SU-DHL-6 (cell line): ENCODE data around the gene NSMCE1.

ENCODE experiments used
- H2AFZ ChIP-seq: fragments of 200-600 bp; sonication (generic); 2 replicates; pipeline ENCODE4 v1.6.1; 2014; ENCODE audit warnings: low read depth, mild to moderate bottlenecking, moderate library complexity, mixed read lengths, antibody characterized with exemption, low read length; ENCODE audit not compliant: severe bottlenecking
- H3F3A ChIP-seq: fragments of 200-600 bp; shearing (Covaris generic); 2 replicates; pipeline ENCODE4 v1.6.0; 2016; ENCODE audit warnings: antibody characterized with exemption, mild to moderate bottlenecking; ENCODE audit not compliant: insufficient read depth
- H3K27ac ChIP-seq: fragments of 200-600 bp; sonication (generic); 2 replicates; pipeline ENCODE4 v1.5.1; 2016; ENCODE audit warnings: low read depth, mild to moderate bottlenecking, low read length, moderate library complexity, mixed read lengths
- H3K27me3 ChIP-seq: fragments of 200-600 bp; sonication (generic), shearing (Covaris generic); 2 replicates; pipeline ENCODE4 v1.6.0; 2014; ENCODE audit warnings: mild to moderate bottlenecking, low read length
- H3K36me3 ChIP-seq: fragments of 200-600 bp; sonication (generic); 2 replicates; pipeline ENCODE4 v1.6.1; 2014; ENCODE audit warnings: mild to moderate bottlenecking, low read length, mixed read lengths
- H3K4me2 ChIP-seq: fragments of 300-600, 200-600 bp; shearing (Covaris generic), sonication (generic); 2 replicates; pipeline ENCODE4 v1.6.0; 2014; ENCODE audit warnings: low read length, low read depth, mild to moderate bottlenecking; ENCODE audit not compliant: poor library complexity, severe bottlenecking
- H3K4me3 ChIP-seq: fragments of 200-600 bp; sonication (generic); 2 replicates; pipeline ENCODE4 v1.5.1; 2014; ENCODE audit warnings: antibody characterized with exemption, low read length, mild to moderate bottlenecking, mixed read lengths; ENCODE audit not compliant: insufficient read depth, poor library complexity, severe bottlenecking
- H3K79me2 ChIP-seq: fragments of 200-600 bp; sonication (generic); 2 replicates; pipeline ENCODE4 v1.6.1; 2014; ENCODE audit warnings: mild to moderate bottlenecking, low read length, moderate library complexity; ENCODE audit not compliant: insufficient read depth
- H3K9ac ChIP-seq: fragments of 200-600 bp; sonication (generic); 2 replicates; pipeline ENCODE4 v1.7.0; 2014; ENCODE audit warnings: mild to moderate bottlenecking, low read length
- H3K9me2 ChIP-seq: fragments of 200-600 bp; sonication (generic); replicated peaks from 2 replicates; pipeline ENCODE4 v1.6.1; 2014; ENCODE audit warnings: low read length; ENCODE audit not compliant: insufficient read depth
- H3K9me3 ChIP-seq: fragments of 200-600 bp; sonication (generic); 2 replicates; pipeline ENCODE4 v1.6.1; 2014; ENCODE audit warnings: low read length, mixed read lengths; ENCODE audit not compliant: insufficient read depth
- H4K20me1 ChIP-seq: fragments of 200-600 bp; sonication (generic); 2 replicates; pipeline ENCODE4 v1.6.1; 2014; ENCODE audit warnings: low read depth, mild to moderate bottlenecking, antibody characterized with exemption, low read length, moderate library complexity, mixed read lengths
- CTCF ChIP-seq: fragments of 200-600 bp; sonication (generic); IDR thresholded peaks from one replicate; pipeline ENCODE4 v1.5.1; 2017; ENCODE audit warnings: antibody characterized with exemption, mild to moderate bottlenecking, low read length, moderate library complexity; ENCODE audit not compliant: insufficient read depth, poor library complexity, severe bottlenecking
- EZH2phosphoT487 ChIP-seq: fragments of 200-600 bp; sonication (generic), shearing (Covaris generic); conservative IDR thresholded peaks from 2 replicates; pipeline ENCODE4 v1.6.1; 2018; ENCODE audit warnings: mild to moderate bottlenecking, antibody characterized with exemption, low read length, moderate library complexity, mixed read lengths

NSMCE1 gene

GRCh38 chr16:27179500-27180072 is 89.0 kb downstream of the NSMCE1 start:
- no peaks in the 10 kb centered on the region for H4K20me1 ChIP-seq
- H3K9ac ChIP-seq = no peak overlapping the region
- H3K4me3 ChIP-seq = no peak overlapping the region
- TF ChIP-seq CTCF = peak; percentile 92
- no peak for TF ChIP-seq EZH2phosphoT487
- no peaks in the 10 kb centered on the region for H3K9me3 ChIP-seq
- no peak overlapping the region for H3K4me2 ChIP-seq
- no peak overlapping the region for H2AFZ ChIP-seq
- peaks cover 1% of the 10 kb centered on the region; the same call in 1 of the 2 replicates for H3F3A ChIP-seq
- no peaks in the 10 kb centered on the region for H3K27me3 ChIP-seq
- H3K9me2 ChIP-seq = no peaks in the 10 kb centered on the region
- H3K79me2 ChIP-seq = no peaks in the 10 kb centered on the region
- no peak overlapping the region for H3K27ac ChIP-seq
- H3K36me3 ChIP-seq = no peaks in the 10 kb centered on the region

DNA sequence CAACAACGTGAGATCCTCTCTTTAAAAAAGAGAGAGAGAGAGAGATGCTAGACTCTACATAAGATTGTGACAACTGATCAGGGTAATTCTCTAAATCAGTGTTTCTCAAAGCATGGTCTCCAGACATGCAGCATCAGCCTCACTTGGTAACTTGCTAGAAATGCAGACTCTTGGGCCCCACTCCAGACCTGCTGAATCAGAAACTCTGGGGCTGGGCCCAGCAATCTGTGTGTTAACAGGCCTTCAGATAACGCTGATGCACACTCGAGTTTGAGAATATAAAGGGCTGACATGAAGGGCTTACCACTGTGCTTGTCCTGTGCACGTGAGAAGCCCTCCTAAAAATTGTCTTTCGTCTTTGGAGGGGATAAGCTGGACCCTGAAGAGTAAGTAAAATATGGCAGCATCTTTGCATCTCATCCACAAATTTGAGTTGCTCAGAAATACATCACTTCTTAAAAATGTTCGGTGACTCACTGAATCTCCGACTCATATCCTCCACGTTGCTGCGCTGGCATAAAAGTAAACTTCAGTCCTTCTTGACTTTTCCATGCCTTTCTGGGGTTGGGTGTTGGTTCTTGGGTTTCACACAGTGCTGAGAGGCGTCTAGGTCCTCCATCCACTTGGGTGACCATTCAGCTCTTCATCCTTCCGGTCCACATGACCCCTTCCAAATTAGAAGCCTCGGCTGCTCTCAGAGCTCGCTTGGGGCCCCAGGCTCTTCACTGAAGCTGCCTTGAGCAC is 91.4 kb downstream of the NSMCE1 start:
- no peak for TF ChIP-seq CTCF
- no peak for TF ChIP-seq EZH2phosphoT487
- H3K79me2 ChIP-seq = no peaks in the 10 kb centered on the region
- H3K27me3 ChIP-seq = no peaks in the 10 kb centered on the region
- H3K4me3 ChIP-seq = no peak overlapping the region
- H3K4me2 ChIP-seq = no peak overlapping the region
- H3K9ac ChIP-seq = no peak overlapping the region
- H3K9me3 ChIP-seq = no peaks in the 10 kb centered on the region
- H3K27ac ChIP-seq = no peak overlapping the region
- no peaks in the 10 kb centered on the region for H3K9me2 ChIP-seq
- no peak overlapping the region for H2AFZ ChIP-seq
- H4K20me1 ChIP-seq = no peaks in the 10 kb centered on the region
- H3K36me3 ChIP-seq = no peaks in the 10 kb centered on the region
- peaks cover 3% of the 10 kb centered on the region; the same call in 1 of the 2 replicates for H3F3A ChIP-seq

DNA sequence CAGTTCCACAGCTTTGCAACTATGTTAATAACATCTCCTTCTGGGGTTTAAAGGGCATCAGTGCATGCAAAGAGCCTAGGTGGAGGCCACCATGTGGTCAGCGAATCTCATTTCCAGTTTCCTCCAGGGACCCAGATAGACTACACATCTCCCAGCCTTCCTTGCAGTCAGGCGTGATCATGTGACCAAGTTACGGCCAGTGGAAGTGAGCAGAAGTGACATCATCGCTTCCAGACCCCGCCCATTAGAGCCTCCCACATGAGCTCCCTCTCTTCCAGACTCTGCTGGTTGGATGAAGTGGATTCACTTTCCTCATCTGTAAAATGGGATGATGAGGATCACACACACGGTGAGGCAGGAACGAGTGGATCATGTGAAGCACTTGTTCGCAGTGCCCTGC is 92.7 kb downstream of the NSMCE1 start:
- Histone ChIP-seq H3K9ac (no peak overlapping the region), H2AFZ (no peak overlapping the region)

More for the DNA sequence above, 92.7 kb downstream of the NSMCE1 start:
- H3K36me3 ChIP-seq = no peaks in the 10 kb centered on the region
- H3K79me2 ChIP-seq = no peaks in the 10 kb centered on the region
- no peaks in the 10 kb centered on the region for H4K20me1 ChIP-seq
- H3K4me3 ChIP-seq = no peak overlapping the region
- peaks cover 3% of the 10 kb centered on the region; the same call in 1 of the 2 replicates for H3F3A ChIP-seq
- no peak overlapping the region for H3K4me2 ChIP-seq
- TF ChIP-seq CTCF (no peak), EZH2phosphoT487 (no peak)
- no peak overlapping the region for H3K27ac ChIP-seq
- no peaks in the 10 kb centered on the region for H3K9me2 ChIP-seq
- H3K9me3 ChIP-seq = no peaks in the 10 kb centered on the region
- no peaks in the 10 kb centered on the region for H3K27me3 ChIP-seq
